NCI-H2227 (cell line): Measurements from ENCODE around the gene FCGR3A.
"Not testable (repeated sequence)": the region's sequence is repeated elsewhere in the genome, so short reads cannot be mapped to it uniquely, and the experiment has no call there.

ENCODE experiments used
- DNase-seq: peaks from one replicate; lab custom pipeline; 2025; ENCODE audit not compliant: unreplicated experiment; lab: John Stamatoyannopoulos, UW

Gene FCGR3A

DNA sequence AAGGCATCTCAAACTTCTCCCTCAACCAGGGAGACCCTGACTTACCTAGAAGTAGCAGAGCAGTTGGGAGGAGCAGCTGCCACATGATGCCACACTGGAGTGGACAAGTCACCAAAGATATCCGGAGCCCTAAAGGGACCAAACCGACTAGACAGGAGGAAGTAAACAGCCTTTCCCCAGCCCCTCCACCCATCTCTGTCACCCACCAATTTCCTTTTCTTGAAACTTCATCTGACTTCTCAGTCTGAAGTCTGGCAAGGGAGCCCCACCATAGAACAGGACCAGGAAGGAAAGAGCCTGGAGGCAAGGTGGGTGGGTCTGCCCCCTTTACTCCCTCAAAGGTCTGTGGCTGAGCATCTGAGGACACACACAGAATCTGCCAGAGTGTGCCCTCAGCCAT is at the start of gene FCGR3A:
Gene FCGR3A (minus strand): TSS at position 167 of the 400 bp plus-strand sequence. CDS start 82 bp downstream, at position 85.
- no peak for DNase-seq

DNA sequence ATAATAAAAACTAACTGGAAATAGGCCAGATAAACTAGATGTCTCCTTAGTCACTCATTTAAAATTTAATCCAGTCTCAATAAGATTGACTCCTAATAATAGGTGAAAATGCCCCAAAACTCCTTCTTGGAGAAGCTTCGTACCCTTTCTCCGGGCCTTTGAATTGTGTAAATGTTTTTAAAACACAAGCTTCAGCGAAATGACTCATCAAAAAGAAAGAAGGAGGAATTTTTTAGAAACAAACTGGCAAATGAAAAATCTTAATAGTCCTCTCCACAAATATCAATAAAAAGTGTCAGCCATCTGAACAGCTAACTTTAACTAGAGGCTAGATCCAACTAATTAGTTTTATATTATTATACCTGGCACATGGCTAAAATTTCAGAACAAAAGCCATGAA is 47.5 kb upstream of the FCGR3A start:
- DNase-seq = not testable (repeated sequence)

DNA sequence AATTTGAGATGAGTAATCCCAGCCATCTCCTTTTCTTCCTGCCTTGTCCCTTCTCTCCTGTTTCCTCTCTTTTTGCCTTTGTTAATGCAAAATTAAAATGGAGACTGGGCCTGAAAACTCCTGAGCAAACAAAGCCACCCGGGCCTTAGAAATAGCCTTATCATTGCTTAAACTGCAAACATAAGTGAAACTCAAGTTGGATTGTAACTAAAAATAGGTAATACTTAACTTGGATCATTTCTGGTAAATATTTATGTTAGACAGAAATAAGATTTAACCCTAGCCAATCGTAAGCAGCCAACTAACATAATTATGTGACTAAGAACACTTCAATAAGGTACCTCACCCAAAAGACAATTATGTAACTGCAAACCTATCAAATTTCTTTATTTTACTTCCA is 46.0 kb upstream of the FCGR3A start:
- DNase-seq = not testable (repeated sequence)

DNA sequence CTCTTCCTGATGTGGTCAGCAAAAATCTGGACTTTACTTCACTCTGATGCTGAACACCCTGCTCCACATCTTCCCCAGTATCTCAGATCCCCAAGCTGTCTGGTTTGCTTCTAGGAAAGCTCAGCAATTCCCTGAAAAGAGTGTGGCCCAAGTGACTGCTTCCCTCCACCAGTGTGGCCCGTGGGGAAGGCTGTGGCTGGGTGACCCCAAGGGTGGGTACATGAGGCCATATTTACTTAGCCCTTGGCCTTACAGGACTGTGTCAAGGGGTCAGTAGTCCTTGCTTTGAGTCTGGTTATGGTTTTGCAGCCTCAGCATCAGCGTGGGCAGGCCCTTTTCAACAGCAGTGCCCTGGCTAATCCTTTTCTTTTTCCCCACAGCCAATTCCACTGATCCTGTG is 45.6 kb upstream of the FCGR3A start:
- not testable (repeated sequence) for DNase-seq

DNA sequence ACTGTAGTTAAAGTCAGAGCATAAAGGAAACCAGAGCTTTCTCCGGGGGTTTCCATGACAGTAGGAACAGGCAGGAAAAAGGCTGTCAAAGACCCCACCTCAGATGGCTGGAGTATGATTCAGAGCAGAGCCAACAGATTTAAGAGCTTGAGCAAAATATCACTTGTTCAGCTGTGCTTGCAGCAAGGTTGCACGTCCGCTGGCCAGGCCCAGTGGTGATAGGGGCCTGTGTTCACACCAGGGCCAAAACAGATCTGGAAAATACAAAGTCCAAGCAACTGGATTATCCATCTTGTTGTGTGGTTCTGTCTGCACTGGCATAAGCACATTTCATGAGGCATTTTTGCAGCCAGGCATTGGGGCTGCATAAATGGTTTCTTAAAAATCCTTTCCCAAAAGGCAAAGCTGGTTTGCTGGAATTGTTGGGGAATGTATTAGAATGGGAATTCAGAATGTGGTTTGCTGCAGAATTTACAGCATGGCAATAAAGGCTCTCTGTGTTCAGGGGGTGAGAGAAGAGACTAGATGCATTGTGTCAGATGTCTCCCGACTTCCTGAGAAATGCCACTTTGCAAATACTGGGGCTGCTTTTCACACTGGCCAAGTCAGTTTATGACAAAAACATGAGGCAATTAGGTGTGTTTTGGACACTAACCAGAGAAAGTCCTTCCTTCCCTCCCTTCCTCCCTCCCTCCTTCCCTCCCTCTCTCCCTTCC is 44.8 kb upstream of the FCGR3A start:
- DNase-seq = not testable (repeated sequence)

DNA sequence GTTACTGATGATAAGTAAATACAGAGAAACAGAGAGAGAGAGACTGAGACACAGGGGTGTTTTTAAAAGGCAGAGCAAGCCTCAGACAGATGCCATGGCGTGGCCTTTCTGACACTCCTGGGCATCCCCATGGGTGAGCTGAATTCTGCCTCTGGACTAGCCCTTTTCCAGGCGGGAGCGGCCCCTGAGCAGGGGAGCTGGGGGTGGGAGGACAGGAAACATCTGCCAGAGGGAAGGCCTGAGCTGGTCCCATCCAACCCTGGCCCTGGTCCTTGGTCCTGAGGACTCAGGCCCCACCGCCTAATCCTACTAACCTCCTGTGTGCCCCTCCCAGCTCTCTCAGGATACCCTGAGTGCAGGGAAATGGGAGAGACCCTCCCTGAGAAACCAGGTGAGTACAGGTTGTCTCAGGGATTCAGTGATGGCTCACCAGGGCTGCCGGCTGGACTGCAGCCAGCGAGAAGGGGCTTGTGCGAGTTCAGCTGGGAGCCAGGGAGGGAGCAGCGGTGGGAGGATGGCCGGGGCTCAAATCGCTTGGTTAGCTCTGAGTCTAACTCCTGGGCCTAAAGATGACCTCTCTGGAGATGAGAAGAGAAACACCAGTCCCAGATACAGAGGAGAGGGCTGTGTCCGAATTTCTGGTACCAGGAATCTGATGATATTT is 43.6 kb upstream of the FCGR3A start:
- not testable (repeated sequence) for DNase-seq

DNA sequence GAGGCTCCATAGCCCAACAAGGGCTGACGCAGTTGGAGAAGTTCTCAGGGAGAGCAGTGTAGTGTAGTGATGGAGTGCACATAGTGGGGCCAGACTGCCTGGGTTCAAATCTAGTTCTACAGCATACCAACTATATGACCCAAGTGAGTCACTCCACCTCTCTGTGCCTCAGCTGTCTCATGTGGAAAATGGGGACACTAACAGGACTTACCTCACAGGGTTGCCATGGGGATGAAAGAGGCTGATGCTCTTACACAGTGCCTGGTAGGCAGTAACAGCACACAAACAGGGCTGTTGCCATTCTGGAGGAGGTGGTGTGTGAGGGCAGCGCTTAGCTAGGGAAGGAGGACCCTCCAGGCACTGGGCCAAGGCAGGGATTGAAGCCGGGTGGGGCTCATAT is 43.0 kb upstream of the FCGR3A start:
- not testable (repeated sequence) for DNase-seq

DNA sequence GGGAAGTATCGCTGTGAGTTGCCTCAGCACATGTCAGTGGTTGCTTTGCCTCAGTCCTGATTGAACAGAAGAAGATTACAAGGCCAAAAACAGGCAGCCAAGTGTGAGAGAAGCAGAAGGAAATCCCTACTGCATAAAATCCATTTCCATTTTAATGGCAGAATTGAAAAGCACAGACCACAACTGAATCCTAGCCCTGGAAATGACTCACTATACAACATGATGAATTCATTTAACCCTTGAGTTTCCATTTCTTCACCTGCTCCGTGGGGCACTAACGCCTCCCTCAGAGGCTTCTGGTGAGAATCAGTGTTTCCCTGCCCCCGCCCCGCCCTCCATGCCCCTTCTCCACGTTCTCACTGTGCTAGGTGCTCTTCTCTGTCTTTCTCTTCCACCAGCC is 40.3 kb upstream of the FCGR3A start:
- not testable (repeated sequence) for DNase-seq

DNA sequence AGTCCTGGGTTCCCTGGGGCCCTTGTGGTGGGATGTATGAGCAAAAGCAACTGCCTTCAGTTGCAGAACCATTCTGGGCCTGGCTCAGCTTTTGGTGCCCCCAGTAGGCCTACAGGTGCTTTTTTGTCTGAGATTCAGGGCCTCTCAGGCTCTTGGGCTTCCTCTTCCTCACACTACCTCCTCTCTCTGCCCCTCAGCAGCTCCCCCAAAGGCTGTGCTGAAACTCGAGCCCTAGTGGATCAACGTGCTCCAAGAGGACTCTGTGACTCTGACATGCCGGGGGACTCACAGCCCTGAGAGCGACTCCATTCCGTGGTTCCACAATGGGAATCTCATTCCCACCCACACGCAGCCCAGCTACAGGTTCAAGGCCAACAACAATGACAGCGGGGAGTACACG is 39.7 kb upstream of the FCGR3A start:
- not testable (repeated sequence) for DNase-seq

DNA sequence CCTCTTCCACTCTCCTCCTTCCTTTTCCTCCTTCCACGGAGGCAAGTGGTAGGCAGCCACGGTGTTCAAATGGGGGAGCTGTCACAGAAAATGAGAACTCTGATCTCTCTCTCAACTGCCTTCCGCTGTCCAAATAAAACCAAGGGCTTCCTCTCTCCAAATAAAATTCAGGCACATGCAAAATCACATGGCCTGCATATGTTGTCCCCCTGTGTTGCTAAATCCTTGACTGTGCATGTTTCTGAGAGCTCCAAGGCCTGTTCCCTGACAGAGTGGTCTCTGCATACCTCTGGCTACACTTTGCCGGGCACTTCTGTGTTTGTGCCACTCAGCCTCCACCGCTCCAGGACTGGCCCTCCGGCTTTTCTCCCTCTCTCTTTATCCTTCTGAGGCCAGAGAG is 39.0 kb upstream of the FCGR3A start:
- DNase-seq = not testable (repeated sequence)

DNA sequence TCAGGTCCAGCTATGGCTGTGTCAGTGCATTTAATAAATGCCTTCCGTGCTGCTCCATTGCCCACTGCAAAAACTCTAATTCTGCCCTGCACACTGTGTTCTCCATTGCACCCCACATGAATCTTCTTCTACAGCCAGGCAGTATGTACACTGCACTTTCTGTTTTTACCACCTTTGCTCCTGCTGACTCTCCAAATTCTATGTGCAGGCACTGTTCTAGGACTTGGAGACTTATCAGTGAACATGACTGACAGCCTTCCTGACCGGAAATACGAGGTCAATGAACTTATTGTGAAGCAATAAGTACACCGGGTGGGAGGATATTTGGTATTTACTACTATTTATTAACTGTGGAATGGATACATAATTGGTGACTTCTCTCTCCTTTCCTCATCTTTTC is 33.3 kb upstream of the FCGR3A start:
- DNase-seq = not testable (repeated sequence)

DNA sequence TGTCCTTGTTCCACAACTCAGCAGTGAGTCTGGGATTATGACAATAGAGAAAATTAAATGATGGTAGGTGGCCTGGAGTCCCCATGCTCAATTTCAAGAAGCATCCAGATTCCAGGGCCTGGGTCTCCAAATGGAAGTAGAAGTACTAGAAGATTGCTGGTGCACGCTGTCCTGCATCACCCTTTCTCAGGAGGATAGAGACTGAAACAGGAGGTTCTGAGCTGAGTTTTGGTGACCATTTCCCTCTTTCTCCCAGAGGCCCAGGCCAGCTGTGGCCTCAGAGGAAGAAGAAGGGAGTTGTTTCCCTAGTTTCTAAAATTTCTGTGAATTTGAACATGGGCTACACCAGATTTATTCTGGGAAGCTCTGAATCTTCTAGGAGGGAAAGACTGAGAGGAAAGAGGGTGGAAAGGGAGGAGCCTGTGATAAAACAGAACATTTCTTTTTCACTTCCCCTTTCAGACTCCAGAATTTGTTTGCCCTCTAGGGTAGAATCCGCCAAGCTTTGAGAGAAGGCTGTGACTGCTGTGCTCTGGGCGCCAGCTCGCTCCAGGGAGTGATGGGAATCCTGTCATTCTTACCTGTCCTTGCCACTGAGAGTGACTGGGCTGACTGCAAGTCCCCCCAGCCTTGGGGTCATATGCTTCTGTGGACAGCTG is 31.4 kb upstream of the FCGR3A start:
- DNase-seq = not testable (repeated sequence)

DNA sequence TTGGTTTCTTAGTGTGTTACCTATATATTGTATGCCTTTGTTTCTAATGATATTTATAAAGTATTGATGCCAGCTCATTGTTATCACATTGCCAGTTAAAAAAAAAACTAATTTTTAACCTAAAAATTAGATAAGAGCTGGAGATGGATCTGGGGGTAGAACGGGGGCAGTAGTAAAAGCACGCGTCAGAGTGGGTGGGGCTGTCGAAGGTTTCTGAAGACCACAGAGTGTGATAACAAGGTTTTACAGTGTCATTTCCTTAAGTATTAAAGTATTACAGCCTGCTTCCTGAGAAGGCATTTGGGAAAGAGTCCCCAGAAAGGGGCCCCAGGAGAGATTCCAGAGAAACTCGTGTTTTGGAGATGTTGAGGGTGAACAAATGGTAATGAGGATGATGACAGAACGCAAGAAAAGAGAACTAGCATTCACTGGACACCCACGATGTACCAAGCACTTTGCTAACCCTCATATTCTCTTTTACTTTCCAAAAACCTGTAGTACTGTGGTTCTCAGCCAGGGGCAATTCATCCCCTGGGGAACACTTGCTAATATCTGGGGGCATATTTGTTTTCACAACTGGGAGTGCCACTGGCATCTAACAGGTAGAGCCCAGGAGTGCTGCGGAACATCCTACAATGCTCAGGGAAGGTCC is 30.4 kb upstream of the FCGR3A start:
- DNase-seq = not testable (repeated sequence)

DNA sequence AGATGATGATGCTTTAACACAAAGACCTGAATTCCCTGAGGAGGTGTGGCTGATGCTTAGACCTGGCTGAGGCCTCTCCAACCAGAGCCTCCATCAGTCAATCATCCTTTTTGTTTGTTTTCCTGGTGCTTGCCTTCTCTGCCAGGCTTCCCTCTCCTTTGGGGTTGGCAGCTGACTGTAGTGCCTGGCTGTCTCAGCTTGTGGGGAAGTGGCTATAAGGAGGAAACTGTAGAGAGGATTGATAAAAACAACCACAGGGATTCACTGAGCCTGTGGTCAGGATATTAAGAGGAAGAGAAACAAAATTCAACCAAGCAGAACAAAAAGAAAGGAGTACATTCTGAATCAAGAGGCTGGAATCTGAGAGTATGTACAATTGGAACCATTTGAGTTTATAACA is 27.1 kb upstream of the FCGR3A start:
- not testable (repeated sequence) for DNase-seq

DNA sequence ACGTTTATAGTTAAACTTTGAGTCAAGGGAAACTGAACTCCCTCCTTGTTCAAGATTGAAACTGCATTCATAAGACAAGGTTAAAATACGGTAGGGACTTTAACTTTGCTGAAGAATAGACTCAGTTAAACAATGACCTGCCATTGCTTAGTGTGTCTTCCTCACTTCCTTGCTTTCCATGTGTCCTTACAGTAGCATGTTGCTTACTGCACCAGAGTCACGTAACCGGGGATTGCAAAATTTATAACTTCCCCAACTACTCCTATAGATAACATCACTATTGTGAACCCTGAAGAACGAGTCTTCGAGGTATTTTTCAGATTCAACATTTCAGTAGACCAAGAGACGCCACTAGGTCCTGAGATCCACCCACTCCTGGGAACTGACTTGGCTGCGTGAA is 22.1 kb upstream of the FCGR3A start:
- DNase-seq = not testable (repeated sequence)

DNA sequence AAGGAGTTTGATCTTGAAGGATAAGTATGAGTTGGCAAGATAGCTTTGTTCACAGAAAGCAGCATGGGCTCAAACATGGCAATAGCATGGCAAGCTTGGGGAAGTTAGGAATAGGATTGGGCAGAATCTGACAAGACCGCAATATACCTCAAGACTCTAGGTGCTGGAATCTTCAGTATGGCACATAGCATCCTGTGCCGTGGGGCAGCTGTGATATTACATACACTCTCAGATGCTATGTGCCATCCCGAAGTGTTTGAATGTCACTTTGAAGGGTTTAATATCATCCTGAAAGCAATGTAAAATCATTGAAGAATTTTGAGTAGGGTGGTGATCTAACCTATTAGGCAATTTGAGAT is 17.0 kb upstream of the FCGR3A start:
- not testable (repeated sequence) for DNase-seq

DNA sequence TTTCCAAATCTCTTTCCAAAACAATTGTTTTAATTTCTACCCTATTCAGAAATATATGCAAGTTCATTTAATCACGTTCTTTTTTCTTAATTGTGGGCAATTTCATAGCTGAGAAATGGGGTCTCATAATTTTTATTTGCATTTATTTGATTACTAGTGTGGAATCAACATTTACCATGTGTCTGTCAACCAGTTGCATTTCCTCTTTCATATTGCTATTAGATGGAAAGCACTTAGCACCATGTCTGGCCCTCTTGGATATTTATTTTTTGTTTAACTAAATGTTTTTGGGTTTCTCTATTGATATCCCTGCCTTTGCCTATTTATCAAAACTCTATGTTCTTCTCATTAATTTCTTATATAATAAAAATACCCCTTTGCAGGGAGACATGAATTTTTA is 13.9 kb upstream of the FCGR3A start:
- DNase-seq = not testable (repeated sequence)

DNA sequence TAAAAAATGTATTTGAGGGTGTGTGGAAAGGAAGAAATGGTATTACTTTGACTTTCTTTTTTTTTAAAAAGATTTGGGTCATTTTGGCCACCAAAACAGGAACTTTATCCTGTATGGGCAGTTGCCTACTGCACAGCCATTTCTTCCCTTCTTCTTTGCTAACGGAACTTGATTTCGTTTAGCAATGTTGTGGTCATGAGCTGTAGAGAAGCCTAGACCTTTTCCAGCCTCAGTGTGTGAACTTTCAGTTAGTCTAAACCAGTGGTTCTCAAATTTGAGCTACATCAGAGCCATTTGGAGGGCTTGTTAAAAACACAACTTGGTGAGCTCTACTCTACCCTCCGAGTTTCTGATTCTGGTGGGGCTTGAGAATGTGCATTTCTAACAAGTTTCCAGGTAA is 12.8 kb upstream of the FCGR3A start:
- not testable (repeated sequence) for DNase-seq

DNA sequence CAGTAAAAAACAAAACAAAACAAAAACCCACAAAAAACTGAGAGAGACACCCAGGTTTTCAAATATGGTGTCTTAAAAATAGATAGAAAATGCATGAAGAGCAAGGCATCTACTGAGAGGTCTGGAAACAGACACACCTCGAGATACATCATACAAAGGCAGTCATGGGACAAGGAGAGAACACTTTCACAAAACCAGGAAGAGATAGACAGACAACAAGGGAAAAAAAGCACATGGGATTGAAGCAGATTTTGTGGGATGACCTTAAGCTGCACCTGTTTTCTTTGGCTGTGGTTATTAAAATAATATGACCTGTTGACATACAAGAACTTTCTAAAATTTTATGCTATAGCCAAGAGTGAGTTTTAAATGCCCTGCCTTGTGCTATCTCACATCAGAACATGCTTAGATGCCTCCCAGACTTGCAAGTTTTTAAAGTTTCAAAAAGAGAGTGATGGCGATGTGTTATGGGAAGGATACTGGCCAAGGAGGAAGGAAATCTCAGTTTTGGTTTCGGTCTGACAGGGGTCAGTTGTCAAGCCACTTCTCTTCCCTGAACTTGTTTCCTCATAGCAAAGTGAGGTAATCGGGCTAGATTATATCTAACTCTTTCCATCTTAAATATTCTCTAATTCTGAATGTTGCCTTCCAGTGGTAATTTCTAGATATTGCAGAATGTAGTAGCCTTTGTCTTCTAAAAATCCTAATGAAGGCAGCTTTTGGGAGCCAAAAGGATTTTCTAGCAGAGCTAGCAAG is 11.5 kb upstream of the FCGR3A start:
- not testable (repeated sequence) for DNase-seq

DNA sequence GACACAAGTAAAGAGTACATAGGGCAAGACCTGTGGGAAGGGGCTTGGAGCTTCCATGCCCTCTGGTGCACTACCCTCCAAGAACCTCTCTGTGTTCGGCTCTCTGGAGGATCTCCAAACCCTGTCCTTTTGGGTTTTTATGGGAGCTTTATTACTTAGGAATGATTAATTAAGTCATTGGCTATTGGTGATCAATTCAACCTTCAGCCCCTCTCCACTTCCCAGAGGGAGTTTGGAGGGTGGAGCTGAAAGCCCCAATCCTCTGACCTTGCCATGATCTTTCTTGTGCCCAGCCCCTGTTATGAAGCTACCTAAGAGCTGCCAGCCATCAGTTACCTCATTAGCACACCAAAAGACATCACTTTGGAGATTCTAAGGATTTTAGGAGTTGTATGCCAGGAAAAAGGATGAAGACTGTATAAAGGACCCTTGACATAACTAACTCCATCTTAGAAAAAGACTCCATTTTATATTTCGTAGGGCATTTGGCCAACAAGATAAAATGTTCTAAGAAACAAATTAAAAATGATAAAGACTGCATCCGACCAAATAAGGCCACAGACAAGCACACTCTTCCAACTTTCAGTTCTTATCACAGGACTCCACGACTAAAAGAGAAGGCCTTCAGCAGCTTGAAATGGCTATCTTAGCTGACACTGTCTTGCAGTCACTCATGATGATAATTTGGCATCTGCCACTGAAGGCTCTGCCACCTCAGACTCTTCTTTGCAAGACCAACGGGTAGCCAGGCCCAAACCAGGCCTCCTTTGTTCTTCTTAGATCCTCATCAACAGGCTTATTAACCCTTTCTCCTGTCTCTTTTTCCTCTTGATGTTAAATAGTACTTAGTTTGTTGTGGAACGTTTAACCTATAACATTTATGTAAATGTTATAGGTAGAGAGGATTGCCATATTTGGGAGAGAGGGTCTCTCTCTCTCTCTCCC is 8.2 kb upstream of the FCGR3A start:
- DNase-seq = not testable (repeated sequence)
